Measurements from ENCODE around the gene MAG. TPM values are rescaled to one million over a fixed set of nuclear protein-coding genes. Genes with fewer than 3 reads are reported as not detected.

The MAG gene
- total RNA-seq, 1 experiment from 2014 or later = 0.46 TPM

GRCh38 chr19:35303357-35303915 is 11.5 kb downstream of the MAG start (continued):
- no peak for TF ChIP-seq ERG (CRISPR knock-in tag; IDR thresholded peaks at IDR 0.05)
- no peak for TF ChIP-seq ZNF416 (CRISPR knock-in tag; IDR thresholded peaks at IDR 0.05)
- TF ChIP-seq PRDM15 (CRISPR knock-in tag; IDR thresholded peaks at IDR 0.05) = no peak
- TF ChIP-seq ZNF138 (CRISPR knock-in tag; conservative IDR thresholded peaks at IDR 0.05) = no peak
- TF ChIP-seq ATF1 (CRISPR knock-in tag; IDR thresholded peaks at IDR 0.05) = no peak
- TF ChIP-seq IRF2 (CRISPR knock-in tag; IDR thresholded peaks at IDR 0.05; ENCODE audit: borderline replicate concordance, low read depth) = no peak
- no peak for TF ChIP-seq NR2C2 (CRISPR knock-in tag; IDR thresholded peaks at IDR 0.05)

GRCh38 chr19:35304036-35304435 is 12.1 kb downstream of the MAG start:
- H3K9me3 Mint-ChIP-seq = no peaks in the 10 kb centered on the region; the same call in 1 of the 2 replicates
- no peak for DNase-seq (ENCODE audit: low spot score)
- ChIA-PET CTCF (interaction anchor here (0.5 to 2.1 kb wide), 2 partner anchors 49 to 73 kb away, joined by 3 to 10 read pairs; no protein-coding TSS in a partner anchor), POLR2A (interaction anchor here (0.6 kb wide), 1 partner anchor 1681 kb away, joined by 3 read pairs; no protein-coding TSS in a partner anchor)
- no peak overlapping the region for H3K27ac Mint-ChIP-seq
- no peaks in the 10 kb centered on the region for H3K4me1 Mint-ChIP-seq
- no peak overlapping the region for H3K4me3 Mint-ChIP-seq
- no peak for ATAC-seq
- no peaks in the 10 kb centered on the region; the same call in 1 of the 2 replicates for H3K27me3 Mint-ChIP-seq (ENCODE audit: low read depth)
- TF ChIP-seq CREM (CRISPR knock-in tag; IDR thresholded peaks at IDR 0.05) = no peak
- no peak for TF ChIP-seq TEAD4 (CRISPR knock-in tag; IDR thresholded peaks at IDR 0.05)
- TF ChIP-seq MAX (CRISPR knock-in tag; IDR thresholded peaks at IDR 0.05) = no peak
- no peak for TF ChIP-seq ZNF532 (CRISPR knock-in tag; IDR thresholded peaks at IDR 0.05; ENCODE audit: borderline replicate concordance)
- TF ChIP-seq FOXJ3 (CRISPR knock-in tag; IDR thresholded peaks at IDR 0.05; ENCODE audit: borderline replicate concordance) = no peak
- no peak for TF ChIP-seq IRF1 (CRISPR knock-in tag; IDR thresholded peaks at IDR 0.05)
- no peak for TF ChIP-seq ZNF263 (CRISPR knock-in tag; IDR thresholded peaks at IDR 0.05; ENCODE audit: low read depth)
- no peak for TF ChIP-seq NR2C2 (CRISPR knock-in tag; IDR thresholded peaks at IDR 0.05)
- no peak for TF ChIP-seq USF1 (CRISPR knock-in tag; IDR thresholded peaks at IDR 0.05)
- TF ChIP-seq ZMAT4 (CRISPR knock-in tag; IDR thresholded peaks at IDR 0.05) = no peak
- no peak for TF ChIP-seq ZBTB21 (CRISPR knock-in tag; IDR thresholded peaks at IDR 0.05; ENCODE audit: borderline replicate concordance)
- no peak for TF ChIP-seq E2F5 (CRISPR knock-in tag; IDR thresholded peaks at IDR 0.05)
- no peak for TF ChIP-seq OVOL2 (CRISPR knock-in tag; IDR thresholded peaks at IDR 0.05; ENCODE audit: borderline replicate concordance)
- no peak for TF ChIP-seq ATF6 (CRISPR knock-in tag; IDR thresholded peaks at IDR 0.05)
- H3K36me3 Mint-ChIP-seq = no peaks in the 10 kb centered on the region
